ENCODE data around the gene KLHL5.

The KLHL5 gene

GRCh38 chr4:39067031-39067430 lies 5.0 kb downstream of the KLHL5 start:
- DNase-seq (ENCODE audit: extremely low spot score) = no peak
- no peak for TF ChIP-seq CTCF (IDR thresholded peaks at IDR 0.05; ENCODE audit: control extremely low read depth, extremely low read depth, low read depth, missing control alignments)
- POLR2A ChIA-PET = interaction anchor here (0.7 kb wide), 1 partner anchor 35 kb away, joined by 4 read pairs; the partner anchor contains the start of gene TMEM156
- CTCF ChIA-PET = interaction anchor here (0.7 to 0.8 kb wide), 2 partner anchors 56 to 164 kb away, joined by 3 read pairs; no protein-coding TSS in a partner anchor

- no peak for DNase-seq (ENCODE audit: extremely low spot score)
- ChIA-PET CTCF (interaction anchor here (0.7 to 0.9 kb wide), 3 partner anchors 56 to 307 kb away, joined by 3 read pairs; no protein-coding TSS in a partner anchor), POLR2A (interaction anchor here (0.7 kb wide), 1 partner anchor 35 kb away, joined by 4 read pairs; the partner anchor contains the start of gene TMEM156)
- no peak for TF ChIP-seq CTCF (IDR thresholded peaks at IDR 0.05; ENCODE audit: control extremely low read depth, extremely low read depth, low read depth, missing control alignments)
These were observed 5.4 kb downstream of the KLHL5 start for GRCh38 chr4:39067451-39067850.

- ChIA-PET POLR2A (no interaction called here), CTCF (interaction anchor here (1.8 kb wide), 1 partner anchor 11 kb away, joined by 6 read pairs; no protein-coding TSS in a partner anchor)
- no peak for DNase-seq (ENCODE audit: extremely low spot score)
- no peak for TF ChIP-seq CTCF (IDR thresholded peaks at IDR 0.05; ENCODE audit: control extremely low read depth, extremely low read depth, low read depth, missing control alignments)
These were observed 6.9 kb downstream of the KLHL5 start for GRCh38 chr4:39068907-39069306.

- ChIA-PET CTCF (interaction anchor here (1.4 kb wide), 1 partner anchor 190 kb away, joined by 3 read pairs; no protein-coding TSS in a partner anchor), POLR2A (no interaction called here)
- DNase-seq (ENCODE audit: extremely low spot score) = no peak
- TF ChIP-seq CTCF (IDR thresholded peaks at IDR 0.05; ENCODE audit: control extremely low read depth, extremely low read depth, low read depth, missing control alignments) = no peak
These were observed 16.8 kb downstream of the KLHL5 start for GRCh38 chr4:39078829-39079228.

GRCh38 chr4:39083164-39083563 lies 21.1 kb downstream of the KLHL5 start:
- no peak for DNase-seq (ENCODE audit: extremely low spot score)
- ChIA-PET POLR2A (no interaction called here), CTCF (no interaction called here)
- TF ChIP-seq CTCF (IDR thresholded peaks at IDR 0.05; ENCODE audit: control extremely low read depth, extremely low read depth, low read depth, missing control alignments) = no peak

- POLR2A ChIA-PET = no interaction called here
- CTCF ChIA-PET = interaction anchor here (1.2 kb wide), 1 partner anchor 16 kb away, joined by 3 read pairs; no protein-coding TSS in a partner anchor
- DNase-seq (ENCODE audit: extremely low spot score) = no peak
These were observed 23.9 kb downstream of the KLHL5 start for GRCh38 chr4:39085891-39086290.

More at GRCh38 chr4:39085891-39086290, 23.9 kb downstream of the KLHL5 start:
- no peak for TF ChIP-seq CTCF (IDR thresholded peaks at IDR 0.05; ENCODE audit: control extremely low read depth, extremely low read depth, low read depth, missing control alignments)

Measured in GM10248 (cell line).